ENCODE results near the gene ANKRD29.

Gene ANKRD29

DNA sequence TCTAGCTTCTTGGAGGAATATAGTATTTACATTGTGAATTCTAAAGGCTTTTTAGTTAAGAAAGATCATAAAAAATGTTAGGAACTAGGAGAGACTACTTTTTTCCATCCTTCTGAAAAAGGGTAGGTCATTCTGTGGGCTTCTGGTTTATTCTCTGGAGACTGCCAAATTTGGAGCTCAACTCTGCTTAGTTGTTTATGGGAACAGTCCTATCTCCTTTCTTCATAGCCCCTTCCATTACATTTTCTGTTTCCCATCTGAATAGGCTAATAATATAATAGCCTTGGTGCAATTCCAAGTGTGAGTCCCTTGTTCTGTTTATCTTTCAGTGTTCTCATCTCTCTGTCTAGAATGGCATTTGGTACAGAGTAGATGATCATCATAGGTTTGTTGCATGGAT is 42.1 kb upstream of the ANKRD29 start:
- no peak overlapping the region for H3K4me3 ChIP-seq (ENCODE audit: low read depth, low read length)
- TF ChIP-seq, protein P1, sequence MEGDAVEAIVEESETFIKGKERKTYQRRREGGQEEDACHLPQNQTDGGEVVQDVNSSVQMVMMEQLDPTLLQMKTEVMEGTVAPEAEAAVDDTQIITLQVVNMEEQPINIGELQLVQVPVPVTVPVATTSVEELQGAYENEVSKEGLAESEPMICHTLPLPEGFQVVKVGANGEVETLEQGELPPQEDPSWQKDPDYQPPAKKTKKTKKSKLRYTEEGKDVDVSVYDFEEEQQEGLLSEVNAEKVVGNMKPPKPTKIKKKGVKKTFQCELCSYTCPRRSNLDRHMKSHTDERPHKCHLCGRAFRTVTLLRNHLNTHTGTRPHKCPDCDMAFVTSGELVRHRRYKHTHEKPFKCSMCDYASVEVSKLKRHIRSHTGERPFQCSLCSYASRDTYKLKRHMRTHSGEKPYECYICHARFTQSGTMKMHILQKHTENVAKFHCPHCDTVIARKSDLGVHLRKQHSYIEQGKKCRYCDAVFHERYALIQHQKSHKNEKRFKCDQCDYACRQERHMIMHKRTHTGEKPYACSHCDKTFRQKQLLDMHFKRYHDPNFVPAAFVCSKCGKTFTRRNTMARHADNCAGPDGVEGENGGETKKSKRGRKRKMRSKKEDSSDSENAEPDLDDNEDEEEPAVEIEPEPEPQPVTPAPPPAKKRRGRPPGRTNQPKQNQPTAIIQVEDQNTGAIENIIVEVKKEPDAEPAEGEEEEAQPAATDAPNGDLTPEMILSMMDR (IDR thresholded peaks at IDR 0.05; ENCODE audit: control insufficient read depth, extremely low read depth, insufficient read depth) = no peak
- DNase-seq (ENCODE audit: low read depth) = no peak

DNA sequence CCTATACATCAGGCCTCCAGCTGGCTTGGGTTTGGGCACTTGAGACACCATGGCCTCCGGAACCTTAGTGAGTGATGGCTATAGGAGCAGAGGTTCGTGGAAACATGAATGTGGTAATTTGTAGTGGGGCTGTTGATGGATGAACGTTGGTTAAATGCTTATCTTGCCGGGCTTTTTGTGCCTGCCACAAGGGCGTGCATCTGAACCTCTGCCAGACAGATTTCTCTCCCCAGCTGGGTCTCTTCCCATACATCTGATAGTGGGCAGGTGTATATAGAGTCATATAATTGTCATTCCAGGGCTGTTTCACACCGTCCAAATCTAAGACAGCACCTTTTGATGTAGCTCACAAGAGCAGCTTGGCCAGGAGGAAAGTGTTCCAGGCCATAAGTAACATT is 41.3 kb upstream of the ANKRD29 start:
- TF ChIP-seq, protein P1 (IDR thresholded peaks at IDR 0.05; ENCODE audit: control insufficient read depth, extremely low read depth, insufficient read depth) = no peak
- H3K4me3 ChIP-seq (ENCODE audit: low read depth, low read length) = no peak overlapping the region
- no peak for DNase-seq (ENCODE audit: low read depth)

DNA sequence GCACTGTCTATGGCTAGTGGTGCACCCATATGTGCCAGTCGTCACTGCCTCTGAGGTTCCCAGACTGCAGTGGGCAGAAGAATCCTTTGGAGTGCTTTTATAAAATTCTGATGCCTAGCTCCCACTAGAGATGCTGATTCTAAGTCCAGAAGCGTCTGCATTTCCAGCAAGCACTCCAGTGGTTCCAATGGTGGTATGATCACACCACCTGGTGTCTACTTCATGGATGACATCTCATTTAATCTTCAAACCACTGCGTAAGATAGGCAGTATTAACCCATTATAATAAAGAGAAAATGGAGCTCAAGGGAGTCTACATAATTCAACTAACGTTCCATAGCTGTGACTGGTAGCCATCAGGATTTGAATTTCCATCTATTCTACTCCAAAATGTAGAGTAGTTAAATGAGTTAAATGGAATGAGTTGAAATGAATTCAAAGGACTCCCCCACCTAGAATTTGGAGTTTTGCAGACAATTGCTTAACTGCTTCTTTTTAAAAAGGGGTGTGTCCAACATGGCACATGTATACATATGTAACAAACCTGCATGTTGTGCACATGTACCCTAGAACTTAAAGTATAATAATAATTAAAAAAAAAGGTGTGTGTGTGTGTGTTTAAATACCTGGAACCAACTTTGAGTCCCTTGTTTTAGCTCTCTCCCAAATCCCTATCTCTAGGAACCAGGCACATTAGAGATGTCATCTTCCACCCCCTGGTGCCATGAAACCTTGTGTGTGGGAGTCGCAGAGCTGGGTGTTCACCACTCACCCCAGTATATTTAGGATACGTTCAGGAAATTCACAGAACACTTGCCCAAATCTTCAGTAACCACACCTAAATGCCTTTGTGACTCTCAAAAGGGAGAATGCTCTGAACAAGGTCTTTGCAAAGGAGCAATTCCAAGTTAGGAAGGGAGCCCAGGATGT is 40.6 kb upstream of the ANKRD29 start:
- DNase-seq (ENCODE audit: low read depth) = no peak
- TF ChIP-seq, protein P1 (IDR thresholded peaks at IDR 0.05; ENCODE audit: control insufficient read depth, extremely low read depth, insufficient read depth) = peak; percentile 71

DNA sequence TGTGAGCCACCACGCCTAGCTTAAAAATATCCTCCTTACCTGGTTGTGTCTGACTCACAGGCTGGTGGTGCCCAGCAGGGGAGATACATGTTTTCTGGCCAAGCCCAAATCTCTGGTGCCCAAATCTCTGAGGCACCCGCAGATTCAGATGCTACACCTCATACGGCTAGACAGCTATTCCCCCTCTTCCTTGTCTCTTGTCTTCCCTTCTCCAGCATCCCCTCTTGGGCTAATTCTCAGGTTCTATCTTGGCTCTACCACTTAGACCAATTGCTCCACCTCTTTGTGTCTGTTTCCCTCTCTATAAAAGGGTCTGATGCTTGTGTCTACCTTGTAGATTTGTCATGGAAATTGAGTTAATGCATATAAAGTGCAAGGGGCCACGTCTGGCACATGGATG is 39.9 kb upstream of the ANKRD29 start:
- DNase-seq (ENCODE audit: low read depth) = no peak
- H3K4me3 ChIP-seq (ENCODE audit: low read depth, low read length) = no peak overlapping the region
- TF ChIP-seq, protein P1 (IDR thresholded peaks at IDR 0.05; ENCODE audit: control insufficient read depth, extremely low read depth, insufficient read depth) = no peak

More for the DNA sequence above, 40.6 kb upstream of the ANKRD29 start:
- H3K4me3 ChIP-seq (ENCODE audit: low read depth, low read length) = no peak overlapping the region

DNA sequence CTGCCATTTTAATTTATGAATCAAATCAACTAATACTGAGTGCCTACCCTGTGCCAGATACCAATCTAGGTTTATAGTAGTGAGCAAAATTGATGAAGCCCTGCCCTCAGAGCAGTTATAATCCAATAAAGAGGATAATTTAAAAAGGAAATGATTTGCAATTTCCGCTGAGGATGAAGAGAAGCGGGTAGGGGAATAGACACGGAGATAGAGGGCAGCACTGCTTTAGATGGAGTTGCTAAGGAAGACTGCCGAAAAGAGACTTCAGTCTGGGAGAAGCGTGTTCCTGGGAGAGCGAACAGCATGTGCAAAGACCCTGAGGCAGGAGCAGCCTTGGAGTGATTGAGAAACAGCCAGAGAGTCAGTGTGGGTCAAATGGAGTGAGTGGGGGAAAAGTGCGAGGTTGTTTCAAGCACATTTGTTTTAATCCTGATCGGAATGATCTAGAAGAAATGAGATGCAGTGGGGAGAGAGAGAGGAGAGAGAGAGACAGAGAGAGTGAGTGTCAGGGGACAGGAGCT is 38.9 kb upstream of the ANKRD29 start:
- H3K4me3 ChIP-seq (ENCODE audit: low read depth, low read length) = no peak overlapping the region
- no peak for DNase-seq (ENCODE audit: low read depth)
- TF ChIP-seq, protein P1 (IDR thresholded peaks at IDR 0.05; ENCODE audit: control insufficient read depth, extremely low read depth, insufficient read depth) = no peak

DNA sequence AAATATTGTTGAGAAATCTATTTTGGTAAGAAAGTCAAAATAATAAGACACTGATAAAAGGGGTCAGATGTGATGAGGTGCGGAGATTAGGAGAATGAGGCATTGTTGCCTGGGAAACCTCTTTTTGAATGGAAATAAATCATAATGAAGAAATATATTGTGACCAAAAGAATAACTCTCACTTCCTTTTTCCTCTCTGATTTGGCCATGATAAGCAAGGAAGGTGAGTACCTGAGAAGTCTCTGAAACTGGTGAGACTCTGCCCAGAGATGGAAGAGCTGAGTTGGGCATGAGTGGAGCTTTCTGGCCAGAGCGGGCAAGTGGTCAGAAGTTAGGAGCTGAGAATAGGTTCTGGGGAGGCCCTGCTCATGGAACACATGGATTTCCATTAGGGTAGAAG is 38.3 kb upstream of the ANKRD29 start:
- H3K4me3 ChIP-seq (ENCODE audit: low read depth, low read length) = no peak overlapping the region
- no peak for DNase-seq (ENCODE audit: low read depth)
- TF ChIP-seq, protein P1 (IDR thresholded peaks at IDR 0.05; ENCODE audit: control insufficient read depth, extremely low read depth, insufficient read depth) = no peak
